NCI-H2081 treated with DMSO at 0.1 percent for 48 hours (cell line): ENCODE results near the gene MTOR.
"Not testable (repeated sequence)": the region's sequence is repeated elsewhere in the genome, so short reads cannot be mapped to it uniquely, and the experiment has no call there.

Experiments used
- DNase-seq: peaks from one replicate; lab custom pipeline; 2025; lab: John Stamatoyannopoulos, UW

The MTOR gene

GRCh38 chr1:11180342-11180744 lies 82.0 kb downstream of the MTOR start:
- no peak for DNase-seq

- not testable (repeated sequence) for DNase-seq
Measured at GRCh38 chr1:11179749-11180148, 82.6 kb downstream of the MTOR start.

GRCh38 chr1:11179125-11179524 lies 83.2 kb downstream of the MTOR start:
- no peak for DNase-seq

- no peak for DNase-seq
Measured at GRCh38 chr1:11178021-11179015, 84.0 kb downstream of the MTOR start.

GRCh38 chr1:11176081-11176706 lies 86.2 kb downstream of the MTOR start:
- DNase-seq: no peak

GRCh38 chr1:11175461-11175860 lies 86.9 kb downstream of the MTOR start:
- no peak for DNase-seq

- no peak for DNase-seq
Measured at GRCh38 chr1:11174261-11174942, 87.9 kb downstream of the MTOR start.

- DNase-seq: no peak
Measured at GRCh38 chr1:11170102-11170501, 92.2 kb downstream of the MTOR start.

GRCh38 chr1:11169202-11169601 lies 93.1 kb downstream of the MTOR start:
- no peak for DNase-seq

GRCh38 chr1:11168731-11169130 lies 93.6 kb downstream of the MTOR start:
- DNase-seq: no peak

GRCh38 chr1:11166744-11167143 lies 95.6 kb downstream of the MTOR start:
- not testable (repeated sequence) for DNase-seq

GRCh38 chr1:11162752-11163151 lies 99.6 kb downstream of the MTOR start:
- not testable (repeated sequence) for DNase-seq

- DNase-seq: no peak
Measured at GRCh38 chr1:11158720-11159321, 103.5 kb downstream of the MTOR start.

GRCh38 chr1:11158291-11158690 lies 104.1 kb downstream of the MTOR start:
- no peak for DNase-seq

- DNase-seq: no peak
Measured at GRCh38 chr1:11157867-11158266, 104.5 kb downstream of the MTOR start.

- DNase-seq: no peak
Measured at GRCh38 chr1:11157394-11157793, 105.0 kb downstream of the MTOR start.

GRCh38 chr1:11156963-11157362 lies 105.4 kb downstream of the MTOR start:
- no peak for DNase-seq

- DNase-seq: no peak
Measured at GRCh38 chr1:11156441-11156840, 105.9 kb downstream of the MTOR start.

- DNase-seq: no peak
Measured at GRCh38 chr1:11153184-11153583, 109.2 kb downstream of the MTOR start.

GRCh38 chr1:11152755-11153154 lies 109.6 kb downstream of the MTOR start:
- no peak for DNase-seq

- DNase-seq: no peak
Measured at GRCh38 chr1:11151826-11152612, 110.3 kb downstream of the MTOR start.
